GM18505 (cell line): Measurements from ENCODE around the gene ADAM10.
"Not testable (repeated sequence)": the region's sequence is repeated elsewhere in the genome, so short reads cannot be mapped to it uniquely, and the experiment has no call there.

Experiments used
- ATAC-seq: cut with Tn5 transposase; IDR thresholded peaks from one replicate; pipeline ENCODE4 v1.9.1; 2021; ENCODE audit not compliant: unreplicated experiment
- POLR2A ChIP-seq: IDR thresholded peaks from 4 replicates; pipeline ENCODE4 v1.6.1; 2011; ENCODE audit warnings: borderline replicate concordance; ENCODE audit not compliant: insufficient read depth, insufficient read length; ENCODE audit errors: extremely low read depth

The ADAM10 gene

GRCh38 chr15:58650102-58650501, 99.4 kb downstream of the ADAM10 start:
- no peak for TF ChIP-seq POLR2A
- ATAC-seq, result no peak

GRCh38 chr15:58649175-58649574, 100.3 kb downstream of the ADAM10 start:
- no peak for ATAC-seq

GRCh38 chr15:58643996-58644395, 105.5 kb downstream of the ADAM10 start:
- ATAC-seq, result no peak

More at GRCh38 chr15:58649175-58649574, 100.3 kb downstream of the ADAM10 start:
- TF ChIP-seq POLR2A, result no peak

GRCh38 chr15:58641660-58642059, 107.8 kb downstream of the ADAM10 start:
- no peak for ATAC-seq
- TF ChIP-seq POLR2A, result no peak

More at GRCh38 chr15:58643996-58644395, 105.5 kb downstream of the ADAM10 start:
- no peak for TF ChIP-seq POLR2A

GRCh38 chr15:58639992-58640391, 109.5 kb downstream of the ADAM10 start:
- no peak for ATAC-seq
- no peak for TF ChIP-seq POLR2A

GRCh38 chr15:58639002-58639756, 110.3 kb downstream of the ADAM10 start:
- no peak for TF ChIP-seq POLR2A
- no peak for ATAC-seq

GRCh38 chr15:58632789-58633188, 116.7 kb downstream of the ADAM10 start:
- ATAC-seq, result no peak
- no peak for TF ChIP-seq POLR2A

GRCh38 chr15:58631319-58631718, 118.2 kb downstream of the ADAM10 start:
- no peak for TF ChIP-seq POLR2A
- no peak for ATAC-seq

- ATAC-seq, result no peak
- TF ChIP-seq POLR2A, result no peak
These were observed 119.9 kb downstream of the ADAM10 start for GRCh38 chr15:58629625-58630024.

- TF ChIP-seq POLR2A, result no peak
- no peak for ATAC-seq
These were observed 121.1 kb downstream of the ADAM10 start for GRCh38 chr15:58628206-58628947.

GRCh38 chr15:58627701-58628100, 121.8 kb downstream of the ADAM10 start:
- no peak for TF ChIP-seq POLR2A
- ATAC-seq, result no peak

- TF ChIP-seq POLR2A, result no peak
- ATAC-seq, result no peak
These were observed 122.5 kb downstream of the ADAM10 start for GRCh38 chr15:58627046-58627445.

GRCh38 chr15:58626378-58626777, 123.1 kb downstream of the ADAM10 start:
- ATAC-seq, result no peak
- no peak for TF ChIP-seq POLR2A

- no peak for ATAC-seq
- no peak for TF ChIP-seq POLR2A
These were observed 126.6 kb downstream of the ADAM10 start for GRCh38 chr15:58622877-58623276.

GRCh38 chr15:58620268-58620667, 129.2 kb downstream of the ADAM10 start:
- ATAC-seq, result not testable (repeated sequence)

- ATAC-seq, result no peak
- no peak for TF ChIP-seq POLR2A
These were observed 133.3 kb downstream of the ADAM10 start for GRCh38 chr15:58616171-58616570.
